ENCODE measurements around the gene KCNG4. TPM values are rescaled to one million over a fixed set of nuclear protein-coding genes. Genes with fewer than 3 reads are reported as not detected.

Gene KCNG4
- total and polyA plus RNA-seq, 12 donors: not detected

GRCh38 chr16:84228256-84228838, 11.5 kb downstream of the KCNG4 start:
- peaks cover 0 to 21% (median 11%) of the 10 kb centered on the region in 9 donors for H3K4me1 ChIP-seq
- TF ChIP-seq CTCF (IDR thresholded peaks at IDR 0.05): no peak
- peak overlapping the region in 3 of 10 donors; percentile 21 to 47 (median 26) for H3K27ac ChIP-seq
- H3K36me3 ChIP-seq: no peaks in the 10 kb centered on the region
- H3K9me3 ChIP-seq: no peaks in the 10 kb centered on the region
- H3K4me3 ChIP-seq: no peak overlapping the region
- WGBS, 2 donors: 33 to 39% methylated on average over 18 of the region's 18 CpGs
- peaks cover 0 to 7% (median 0%) of the 10 kb centered on the region in 7 donors for H3K27me3 ChIP-seq
- DNase-seq: peak; percentile 77 to 80
- ATAC-seq: peak; percentile 89 to 94 (median 93)
- intact Hi-C loops (cut with DNase I): loop anchor here in 2 of 10 donors (5.0 to 10.0 kb wide), 2 partner anchors 56 to 79 kb away; no protein-coding TSS in a partner anchor

- 81 to 89% methylated on average over 6 of the region's 6 CpGs for WGBS, 2 donors
- TF ChIP-seq CTCF (IDR thresholded peaks at IDR 0.05): no peak
- H3K4me3 ChIP-seq: no peak overlapping the region
Measured at GRCh38 chr16:84227548-84227947, 12.3 kb downstream of the KCNG4 start.

GRCh38 chr16:84226026-84226425, 13.8 kb downstream of the KCNG4 start:
- Histone ChIP-seq H3K27me3 (peaks cover 0 to 8% (median 0%) of the 10 kb centered on the region in 7 donors), H3K27ac (no peak overlapping the region), H3K4me3 (no peak overlapping the region), H3K4me1 (peaks cover 0 to 21% (median 11%) of the 10 kb centered on the region in 9 donors), H3K36me3 (no peaks in the 10 kb centered on the region), H3K9me3 (no peaks in the 10 kb centered on the region)
- no peak for ATAC-seq
- TF ChIP-seq CTCF (IDR thresholded peaks at IDR 0.05): no peak
- DNase-seq: no peak
- 85 to 90% methylated on average over 8 of the region's 8 CpGs for WGBS, 2 donors
- intact Hi-C loops (cut with DNase I): loop anchor here in 2 of 10 donors (5.0 to 10.0 kb wide), 2 partner anchors 59 to 81 kb away; no protein-coding TSS in a partner anchor

More at GRCh38 chr16:84227548-84227947, 12.3 kb downstream of the KCNG4 start:
- H3K4me1 ChIP-seq: peaks cover 0 to 21% (median 11%) of the 10 kb centered on the region in 9 donors
- H3K9me3 ChIP-seq: no peaks in the 10 kb centered on the region
- H3K27ac ChIP-seq: no peak overlapping the region
- no peak for ATAC-seq
- intact Hi-C loops (cut with DNase I): loop anchor here in 2 of 10 donors (5.0 to 10.0 kb wide), 2 partner anchors 57 to 80 kb away; no protein-coding TSS in a partner anchor
- H3K36me3 ChIP-seq: no peaks in the 10 kb centered on the region
- no peak for DNase-seq
- H3K27me3 ChIP-seq: peaks cover 0 to 8% (median 0%) of the 10 kb centered on the region in 7 donors

- H3K27ac ChIP-seq: no peak overlapping the region
- peaks cover 0 to 8% (median 0%) of the 10 kb centered on the region in 7 donors for H3K27me3 ChIP-seq
- ATAC-seq (no peak), DNase-seq (no peak)
- peaks cover 0 to 21% (median 11%) of the 10 kb centered on the region in 9 donors for H3K4me1 ChIP-seq
- no peak for TF ChIP-seq CTCF (IDR thresholded peaks at IDR 0.05)
- 74 to 76% methylated on average over 7 of the region's 7 CpGs for WGBS, 2 donors
- intact Hi-C loops (cut with DNase I): loop anchor here in 2 of 10 donors (5.0 to 10.0 kb wide), 2 partner anchors 59 to 82 kb away; no protein-coding TSS in a partner anchor
- no peaks in the 10 kb centered on the region for H3K9me3 ChIP-seq
- H3K4me3 ChIP-seq: no peak overlapping the region
- H3K36me3 ChIP-seq: no peaks in the 10 kb centered on the region
Measured at GRCh38 chr16:84225571-84225970, 14.2 kb downstream of the KCNG4 start.
